RWPE2 (cell line): ENCODE data around the gene FAF1.
A peak's percentile ranks its signal among the peaks of the same experiment; 100 is the strongest.

Experiments
- ATAC-seq: fragments of 200-7000 bp; cut with Tn5 transposase; 3 replicates; pipeline ENCODE4 v1.9.1; 2021; ENCODE audit warnings: low read depth
- DNase-seq: peaks from one replicate; pipeline ENCODE4 v3.0.0-alpha.2; 2020; ENCODE audit warnings: low spot score
- H3K27ac ChIP-seq: fragments of 450-650 bp; 2 replicates; pipeline ENCODE4 v1.5.1; 2017; ENCODE audit warnings: mild to moderate bottlenecking; ENCODE audit not compliant: poor library complexity, severe bottlenecking
- H3K27me3 ChIP-seq: fragments of 250-450 bp; sonication (Bioruptor Pico); 2 replicates; pipeline ENCODE4 v1.5.1; 2021; ENCODE audit warnings: mild to moderate bottlenecking, moderate library complexity; ENCODE audit not compliant: insufficient read depth, poor library complexity, severe bottlenecking
- H3K36me3 ChIP-seq: fragments of 250-450 bp; sonication (Bioruptor Pico); 2 replicates; pipeline ENCODE4 v1.5.1; 2020; ENCODE audit warnings: low read depth, mild to moderate bottlenecking, moderate library complexity
- H3K4me1 ChIP-seq: fragments of 250-450 bp; sonication (Bioruptor Pico); 2 replicates; pipeline ENCODE4 v1.5.1; 2021; ENCODE audit warnings: mild to moderate bottlenecking, moderate library complexity; ENCODE audit not compliant: insufficient read depth, poor library complexity, severe bottlenecking
- H3K4me3 ChIP-seq: fragments of 250-450 bp; sonication (Bioruptor Pico); 2 replicates; pipeline ENCODE4 v1.5.1; 2021; ENCODE audit warnings: mild to moderate bottlenecking, moderate library complexity; ENCODE audit not compliant: severe bottlenecking
- H3K9me3 ChIP-seq: fragments of 250-450 bp; sonication (Bioruptor Pico); 2 replicates; pipeline ENCODE4 v1.5.1; 2021; ENCODE audit warnings: mild to moderate bottlenecking, moderate library complexity; ENCODE audit not compliant: severe bottlenecking
- TF ChIP-seq, protein P1 (sequence below): fragments of 450-650 bp; IDR thresholded peaks from one replicate; pipeline ENCODE4 v1.5.1; 2017; ENCODE audit warnings: mild to moderate bottlenecking, moderate library complexity; ENCODE audit not compliant: poor library complexity, severe bottlenecking

The FAF1 gene

DNA sequence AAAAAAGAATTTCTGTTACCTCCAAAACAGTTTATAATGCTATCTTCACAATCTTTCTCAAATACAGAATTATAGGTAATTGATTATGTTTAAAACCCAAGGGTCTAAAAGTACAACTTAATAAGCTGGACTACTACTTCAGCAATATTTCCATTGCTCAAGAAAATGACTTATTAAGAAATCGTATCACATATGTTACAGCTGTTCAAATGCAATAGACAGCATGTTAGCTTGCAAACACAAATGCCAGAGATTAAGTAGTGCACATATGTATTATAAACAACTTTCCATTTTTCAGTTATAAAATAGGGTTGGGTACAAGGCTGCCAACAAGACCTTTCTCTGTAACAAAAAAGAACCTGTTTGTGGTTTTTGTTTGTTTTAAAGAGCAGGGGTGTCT is 325.8 kb downstream of the FAF1 start:
- Histone ChIP-seq H3K9me3 (peaks cover 2% of the 10 kb centered on the region), H3K36me3 (no peaks in the 10 kb centered on the region), H3K27me3 (no peaks in the 10 kb centered on the region), H3K27ac (no peak overlapping the region), H3K4me3 (no peak overlapping the region), H3K4me1 (no peaks in the 10 kb centered on the region)
- no peak for DNase-seq
- TF ChIP-seq, protein P1, sequence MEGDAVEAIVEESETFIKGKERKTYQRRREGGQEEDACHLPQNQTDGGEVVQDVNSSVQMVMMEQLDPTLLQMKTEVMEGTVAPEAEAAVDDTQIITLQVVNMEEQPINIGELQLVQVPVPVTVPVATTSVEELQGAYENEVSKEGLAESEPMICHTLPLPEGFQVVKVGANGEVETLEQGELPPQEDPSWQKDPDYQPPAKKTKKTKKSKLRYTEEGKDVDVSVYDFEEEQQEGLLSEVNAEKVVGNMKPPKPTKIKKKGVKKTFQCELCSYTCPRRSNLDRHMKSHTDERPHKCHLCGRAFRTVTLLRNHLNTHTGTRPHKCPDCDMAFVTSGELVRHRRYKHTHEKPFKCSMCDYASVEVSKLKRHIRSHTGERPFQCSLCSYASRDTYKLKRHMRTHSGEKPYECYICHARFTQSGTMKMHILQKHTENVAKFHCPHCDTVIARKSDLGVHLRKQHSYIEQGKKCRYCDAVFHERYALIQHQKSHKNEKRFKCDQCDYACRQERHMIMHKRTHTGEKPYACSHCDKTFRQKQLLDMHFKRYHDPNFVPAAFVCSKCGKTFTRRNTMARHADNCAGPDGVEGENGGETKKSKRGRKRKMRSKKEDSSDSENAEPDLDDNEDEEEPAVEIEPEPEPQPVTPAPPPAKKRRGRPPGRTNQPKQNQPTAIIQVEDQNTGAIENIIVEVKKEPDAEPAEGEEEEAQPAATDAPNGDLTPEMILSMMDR: no peak
- no peak for ATAC-seq

DNA sequence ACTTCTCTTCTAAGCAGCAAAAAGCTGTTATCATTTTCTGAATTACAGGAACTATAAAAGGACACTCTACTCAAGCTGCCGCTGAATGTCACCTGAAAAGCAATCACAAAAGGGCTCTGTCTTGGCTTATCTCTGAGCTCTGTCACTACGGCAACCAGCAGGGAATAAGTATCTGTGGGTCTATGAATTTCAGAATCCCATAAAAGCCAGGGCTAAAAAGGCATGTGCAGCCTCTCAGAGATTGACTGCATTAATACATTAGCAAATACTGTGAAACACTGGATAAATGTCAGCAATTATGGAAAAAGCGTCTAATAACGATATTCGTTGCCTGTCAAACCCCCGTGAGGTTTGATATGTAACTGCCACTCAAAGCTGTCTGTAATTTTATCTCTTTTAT is 326.6 kb downstream of the FAF1 start:
- no peak for ATAC-seq
- Histone ChIP-seq H3K4me3 (no peak overlapping the region), H3K9me3 (peaks cover 2% of the 10 kb centered on the region), H3K27ac (no peak overlapping the region), H3K4me1 (no peaks in the 10 kb centered on the region), H3K36me3 (no peaks in the 10 kb centered on the region), H3K27me3 (no peaks in the 10 kb centered on the region)
- TF ChIP-seq, protein P1: no peak
- DNase-seq: no peak

DNA sequence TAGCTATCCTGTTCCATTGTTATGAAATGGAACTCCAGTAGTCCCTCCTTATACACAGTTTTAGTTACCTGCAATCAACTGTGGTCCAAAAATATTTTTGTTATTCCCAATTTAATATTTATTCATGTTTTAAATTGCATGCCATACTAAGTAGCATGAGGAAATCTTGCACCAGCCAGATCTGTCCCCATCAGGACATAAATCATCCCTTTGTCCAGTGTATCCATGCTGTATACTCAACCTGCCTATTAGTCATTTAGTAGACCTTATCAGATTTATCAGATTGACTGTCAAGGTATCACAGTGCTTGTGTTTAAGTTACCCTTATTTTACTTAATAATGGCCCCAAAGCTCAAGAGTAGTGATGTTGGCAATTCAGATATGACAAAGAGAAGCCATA is 328.9 kb downstream of the FAF1 start:
- no peaks in the 10 kb centered on the region for H3K4me1 ChIP-seq
- no peaks in the 10 kb centered on the region for H3K36me3 ChIP-seq
- H3K27me3 ChIP-seq: no peaks in the 10 kb centered on the region
- H3K9me3 ChIP-seq: peaks cover 2% of the 10 kb centered on the region
- ATAC-seq (no peak), DNase-seq (no peak)
- TF ChIP-seq, protein P1: no peak
- H3K4me3 ChIP-seq: no peak overlapping the region
- H3K27ac ChIP-seq: no peak overlapping the region

DNA sequence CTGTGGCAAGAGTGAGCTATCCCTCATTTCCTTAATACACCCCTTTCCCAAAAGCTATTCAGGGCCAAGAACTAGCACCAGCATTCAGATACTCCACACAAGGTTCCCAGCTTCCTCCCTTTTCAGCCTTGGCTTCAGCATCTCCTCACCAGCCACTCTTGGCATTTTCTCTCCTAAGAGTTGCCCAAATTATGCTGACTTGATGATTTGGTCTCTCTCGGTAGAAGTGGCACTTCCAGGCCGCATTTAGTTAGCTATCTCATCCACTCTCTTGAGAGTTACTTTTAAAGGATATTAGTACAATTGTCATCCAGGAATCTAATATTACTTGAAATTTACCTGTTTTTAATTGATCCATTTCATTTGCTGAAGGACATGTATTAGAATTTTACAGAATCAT is 337.8 kb downstream of the FAF1 start:
- Histone ChIP-seq H3K36me3 (no peaks in the 10 kb centered on the region), H3K4me3 (no peak overlapping the region), H3K4me1 (peaks cover 5% of the 10 kb centered on the region), H3K9me3 (no peaks in the 10 kb centered on the region), H3K27me3 (no peaks in the 10 kb centered on the region), H3K27ac (peak overlapping the region; percentile 81)
- DNase-seq: no peak
- TF ChIP-seq, protein P1: no peak
- ATAC-seq: no peak

DNA sequence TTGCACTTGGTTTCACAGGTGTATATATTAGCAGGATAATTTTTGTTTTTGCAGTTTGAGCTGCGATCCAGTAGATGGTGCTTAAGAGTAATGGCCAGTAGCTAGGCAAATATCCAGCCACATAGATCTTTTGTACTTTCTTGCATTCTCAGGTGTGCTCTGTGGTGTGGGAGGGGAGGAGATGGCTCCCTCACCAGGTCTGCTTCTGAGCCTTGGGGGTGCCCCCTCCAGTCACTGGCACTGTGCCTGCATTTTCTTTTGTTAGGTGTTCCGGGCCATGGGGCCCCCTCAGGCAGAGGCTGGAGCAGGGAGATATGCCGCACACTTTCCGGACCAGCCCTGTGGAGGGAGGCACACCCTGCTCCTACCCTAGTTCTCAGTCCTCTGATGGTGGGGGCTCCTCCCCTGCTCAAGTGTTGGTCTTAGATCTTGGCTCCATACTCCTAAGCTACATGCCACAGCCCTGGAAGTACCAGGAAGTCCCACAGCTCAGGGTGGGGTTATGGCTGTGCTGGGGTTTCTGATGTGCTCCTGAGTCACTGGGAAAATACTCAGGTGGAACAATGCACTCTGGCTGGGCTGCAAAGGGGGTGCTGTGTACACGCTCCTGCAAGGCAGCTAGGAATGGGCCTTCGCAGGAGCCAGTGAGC is 339.3 kb downstream of the FAF1 start:
- ATAC-seq: peak; percentile 98

More for the DNA sequence above, 339.3 kb downstream of the FAF1 start:
- Histone ChIP-seq H3K27me3 (no peaks in the 10 kb centered on the region), H3K4me1 (peaks cover 5% of the 10 kb centered on the region), H3K9me3 (no peaks in the 10 kb centered on the region), H3K27ac (peak overlapping the region; percentile 81), H3K36me3 (no peaks in the 10 kb centered on the region), H3K4me3 (peak overlapping the region; percentile 6)
- TF ChIP-seq, protein P1: peak; percentile 90
- peak; percentile 92 for DNase-seq
